Epidermal melanocyte (primary cell): ENCODE measurements around the gene UMAD1.

Experiments used
- DNase-seq: peaks from one replicate; pipeline ENCODE4 v3.0.0; 2011; ENCODE audit warnings: low spot score; ENCODE audit not compliant: insufficient read length

Gene UMAD1

GRCh38 chr7:7720750-7721621, 80.4 kb downstream of the UMAD1 start:
- no peak for DNase-seq

GRCh38 chr7:7731732-7732131, 91.2 kb downstream of the UMAD1 start:
- no peak for DNase-seq

- DNase-seq = peak; percentile 21
These were observed 92.2 kb downstream of the UMAD1 start for GRCh38 chr7:7732621-7733281.

GRCh38 chr7:7736671-7737070, 96.1 kb downstream of the UMAD1 start:
- DNase-seq = no peak

GRCh38 chr7:7737674-7738073, 97.1 kb downstream of the UMAD1 start:
- no peak for DNase-seq

GRCh38 chr7:7738177-7738576, 97.6 kb downstream of the UMAD1 start:
- DNase-seq = no peak

GRCh38 chr7:7738622-7739021, 98.1 kb downstream of the UMAD1 start:
- no peak for DNase-seq

GRCh38 chr7:7739204-7740036, 98.9 kb downstream of the UMAD1 start:
- DNase-seq = no peak

- DNase-seq = no peak
These were observed 99.4 kb downstream of the UMAD1 start for GRCh38 chr7:7740037-7740355.

GRCh38 chr7:7742223-7742622, 101.7 kb downstream of the UMAD1 start:
- DNase-seq = no peak

- no peak for DNase-seq
These were observed 104.7 kb downstream of the UMAD1 start for GRCh38 chr7:7745258-7745657.

GRCh38 chr7:7745966-7746365, 105.4 kb downstream of the UMAD1 start:
- DNase-seq = no peak

- no peak for DNase-seq
These were observed 105.9 kb downstream of the UMAD1 start for GRCh38 chr7:7746458-7746857.

- no peak for DNase-seq
These were observed 110.2 kb downstream of the UMAD1 start for GRCh38 chr7:7750571-7751242.

GRCh38 chr7:7751243-7752092, 110.9 kb downstream of the UMAD1 start:
- DNase-seq = no peak

- DNase-seq = no peak
These were observed 116.0 kb downstream of the UMAD1 start for GRCh38 chr7:7756577-7756976.

GRCh38 chr7:7757576-7757975, 117.0 kb downstream of the UMAD1 start:
- no peak for DNase-seq

- peak; percentile 30 for DNase-seq
These were observed 120.9 kb downstream of the UMAD1 start for GRCh38 chr7:7761340-7761973.

- DNase-seq = no peak
These were observed 121.6 kb downstream of the UMAD1 start for GRCh38 chr7:7761974-7762779.
